ENCODE measurements around the gene CD47.

Gene CD47

GRCh38 chr3:108091498-108092250, 843 bp upstream of the CD47 start:
- no peak for DNase-seq (ENCODE audit: low read depth in 2 of 2)

- DNase-seq (ENCODE audit: low read depth in 2 of 2): peak; percentile 24 to 56
Measured at GRCh38 chr3:108090049-108090700, 656 bp downstream of the CD47 start.

- DNase-seq (ENCODE audit: low read depth in 2 of 2): no peak
Measured at GRCh38 chr3:108089579-108089978, 1.3 kb downstream of the CD47 start.

- no peak for DNase-seq (ENCODE audit: low read depth in 2 of 2)
Measured at GRCh38 chr3:108088697-108089096, 2.1 kb downstream of the CD47 start.

- DNase-seq (ENCODE audit: low read depth in 2 of 2): no peak
Measured at GRCh38 chr3:108088146-108088545, 2.7 kb downstream of the CD47 start.

GRCh38 chr3:108086653-108087052, 4.2 kb downstream of the CD47 start:
- DNase-seq (ENCODE audit: low read depth in 2 of 2): no peak

GRCh38 chr3:108085810-108086350, 5.0 kb downstream of the CD47 start:
- no peak for DNase-seq (ENCODE audit: low read depth in 2 of 2)

GRCh38 chr3:108085370-108085769, 5.5 kb downstream of the CD47 start:
- DNase-seq (ENCODE audit: low read depth in 2 of 2): no peak

GRCh38 chr3:108079877-108080276, 11.0 kb downstream of the CD47 start:
- DNase-seq (ENCODE audit: low read depth in 2 of 2): no peak

GRCh38 chr3:108079043-108079442, 11.8 kb downstream of the CD47 start:
- DNase-seq (ENCODE audit: low read depth in 2 of 2): no peak

GRCh38 chr3:108076564-108076963, 14.3 kb downstream of the CD47 start:
- DNase-seq (ENCODE audit: low read depth in 2 of 2): no peak

GRCh38 chr3:108073764-108074431, 16.9 kb downstream of the CD47 start:
- no peak for DNase-seq (ENCODE audit: low read depth in 2 of 2)

GRCh38 chr3:108071368-108071767, 19.5 kb downstream of the CD47 start:
- DNase-seq (ENCODE audit: low read depth in 2 of 2): no peak

GRCh38 chr3:108070356-108070755, 20.5 kb downstream of the CD47 start:
- DNase-seq (ENCODE audit: low read depth in 2 of 2): no peak

GRCh38 chr3:108067768-108068167, 23.1 kb downstream of the CD47 start:
- no peak for DNase-seq (ENCODE audit: low read depth in 2 of 2)

- no peak for DNase-seq (ENCODE audit: low read depth in 2 of 2)
Measured at GRCh38 chr3:108065096-108065495, 25.7 kb downstream of the CD47 start.

GRCh38 chr3:108064293-108064887, 26.4 kb downstream of the CD47 start:
- DNase-seq (ENCODE audit: low read depth in 2 of 2): no peak

- DNase-seq (ENCODE audit: low read depth in 2 of 2): no peak
Measured at GRCh38 chr3:108062051-108062450, 28.8 kb downstream of the CD47 start.

- no peak for DNase-seq (ENCODE audit: low read depth in 2 of 2)
Measured at GRCh38 chr3:108060331-108060730, 30.5 kb downstream of the CD47 start.

- no peak for DNase-seq (ENCODE audit: low read depth in 2 of 2)
Measured at GRCh38 chr3:108055931-108056330, 34.9 kb downstream of the CD47 start.

GRCh38 chr3:108054935-108055334, 35.9 kb downstream of the CD47 start:
- no peak for DNase-seq (ENCODE audit: low read depth in 2 of 2)

- DNase-seq (ENCODE audit: low read depth in 2 of 2): no peak
Measured at GRCh38 chr3:108053483-108053882, 37.3 kb downstream of the CD47 start.

Data from activated CD8-positive, alpha-beta memory T cell treated with anti-CD3 and anti-CD28 coated beads for 4 hours (primary cell).